GM21576 (cell line): ENCODE data around the gene FHOD3.

Experiments used
- ATAC-seq: cut with Tn5 transposase; IDR thresholded peaks from one replicate; pipeline ENCODE4 v1.9.1; 2021; ENCODE audit warnings: mild to moderate bottlenecking, moderate library complexity; ENCODE audit not compliant: unreplicated experiment

The FHOD3 gene

GRCh38 chr18:36649205-36649604 lies 351.7 kb downstream of the FHOD3 start:
- no peak for ATAC-seq

GRCh38 chr18:36650266-36650665 lies 352.8 kb downstream of the FHOD3 start:
- no peak for ATAC-seq

DNA sequence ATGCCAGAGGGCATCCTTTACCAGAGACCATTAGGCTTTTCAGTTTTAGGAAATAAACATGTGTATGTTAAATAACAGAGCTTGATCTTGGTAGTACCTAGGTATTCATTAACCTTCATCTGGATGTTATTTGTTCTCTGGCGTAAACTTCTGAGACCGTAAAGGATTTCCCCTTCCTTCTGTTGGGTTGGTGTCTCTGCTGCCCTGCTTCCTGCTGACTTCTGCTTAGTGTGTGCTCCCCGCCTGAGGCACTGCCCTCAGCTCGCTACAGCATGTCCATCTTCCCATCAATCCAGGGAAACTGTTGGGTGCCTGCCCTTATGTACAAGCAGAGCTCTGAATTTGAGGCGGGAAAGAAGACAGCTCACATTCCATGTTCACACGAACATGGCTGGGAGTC lies 353.4 kb downstream of the FHOD3 start:
- ATAC-seq = peak; percentile 72

DNA sequence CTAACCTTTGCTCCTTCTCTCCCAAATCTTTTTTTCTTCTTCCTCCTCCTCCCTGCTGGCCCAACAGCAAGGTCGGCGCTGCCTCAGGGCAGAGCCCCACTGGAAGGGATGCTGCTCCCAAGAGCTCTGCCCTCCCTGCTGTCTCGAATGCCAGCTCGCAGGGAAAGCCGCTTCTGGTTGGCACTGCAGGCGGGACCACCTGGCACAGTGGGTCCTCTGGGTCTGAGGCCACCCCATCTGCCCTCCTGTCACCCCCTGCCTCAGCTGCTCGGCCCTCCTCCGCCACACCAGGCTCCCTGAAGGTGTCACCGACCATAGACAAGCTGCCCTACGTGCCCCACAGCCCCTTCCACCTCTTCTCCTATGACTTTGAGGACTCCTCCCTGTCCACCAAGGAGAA lies 355.0 kb downstream of the FHOD3 start:
- ATAC-seq = no peak

- ATAC-seq = no peak
Measured at GRCh38 chr18:36653141-36653869, 355.8 kb downstream of the FHOD3 start.

GRCh38 chr18:36653870-36654269 lies 356.4 kb downstream of the FHOD3 start:
- ATAC-seq = no peak

GRCh38 chr18:36655074-36655473 lies 357.6 kb downstream of the FHOD3 start:
- ATAC-seq = no peak

DNA sequence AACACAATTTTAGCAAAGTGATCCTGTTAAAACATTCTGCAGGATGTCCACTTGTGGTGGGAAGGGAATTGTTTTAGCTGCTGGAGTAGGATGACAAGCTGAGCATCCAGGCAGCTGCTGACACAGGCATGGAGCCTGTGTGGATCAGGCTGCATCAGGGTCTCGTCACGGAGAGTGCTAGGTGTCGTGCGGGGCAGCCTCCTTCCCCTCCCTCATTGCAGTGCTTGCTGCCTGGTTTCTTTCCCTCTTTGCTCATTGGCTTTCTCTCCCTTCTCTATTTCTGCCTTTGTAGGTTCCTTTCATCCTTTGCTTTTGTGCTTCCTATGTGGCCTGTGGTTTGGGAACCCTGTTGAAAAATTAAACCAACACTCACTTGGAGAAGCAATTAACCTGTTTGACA lies 358.4 kb downstream of the FHOD3 start:
- no peak for ATAC-seq

GRCh38 chr18:36658611-36659010 lies 361.1 kb downstream of the FHOD3 start:
- ATAC-seq = no peak

GRCh38 chr18:36660311-36660710 lies 362.8 kb downstream of the FHOD3 start:
- ATAC-seq = no peak

DNA sequence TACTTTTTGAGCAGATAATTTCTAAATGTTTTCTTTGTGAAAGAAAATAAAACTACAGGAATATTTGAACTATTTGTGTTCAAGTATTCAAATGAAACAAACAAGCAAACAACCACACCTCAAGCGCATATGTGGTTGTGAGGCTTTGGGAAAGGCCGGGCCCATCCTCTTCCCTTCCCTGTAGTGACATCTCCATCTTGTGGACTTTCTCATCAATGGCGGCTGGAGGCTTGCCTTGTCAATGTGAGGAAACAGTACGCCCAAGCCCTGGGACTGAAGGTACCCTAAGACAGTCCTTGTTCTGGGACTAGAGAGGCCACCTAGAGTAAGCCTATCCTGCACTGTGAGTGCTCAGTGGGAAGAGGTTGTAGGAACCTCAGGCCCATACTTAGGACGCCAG lies 364.5 kb downstream of the FHOD3 start:
- no peak for ATAC-seq

GRCh38 chr18:36663312-36663711 lies 365.8 kb downstream of the FHOD3 start:
- ATAC-seq = no peak

- ATAC-seq = no peak
Measured at GRCh38 chr18:36665952-36666351, 368.4 kb downstream of the FHOD3 start.

- no peak for ATAC-seq
Measured at GRCh38 chr18:36667811-36668210, 370.3 kb downstream of the FHOD3 start.

DNA sequence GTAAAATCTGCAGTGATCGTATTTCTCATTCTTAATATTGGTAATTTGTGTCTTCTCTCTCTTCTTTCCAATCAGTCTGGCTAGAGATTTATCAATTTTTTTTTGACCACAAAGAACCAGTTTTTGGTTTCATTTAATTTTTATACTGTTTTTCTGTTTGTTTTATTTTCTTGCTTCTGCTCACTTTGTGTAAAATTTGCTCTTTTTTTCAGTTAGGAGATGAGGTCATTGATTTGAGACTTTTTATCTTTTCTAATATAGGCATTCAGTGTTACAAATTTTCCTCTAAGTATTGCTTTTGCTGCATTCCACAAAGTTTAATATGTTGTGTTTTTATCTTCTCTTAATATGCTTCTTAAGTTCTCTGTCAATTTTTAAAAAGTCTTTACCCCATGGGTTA lies 370.8 kb downstream of the FHOD3 start:
- no peak for ATAC-seq

- ATAC-seq = peak; percentile 71
Measured at GRCh38 chr18:36672437-36673344, 375.2 kb downstream of the FHOD3 start.

DNA sequence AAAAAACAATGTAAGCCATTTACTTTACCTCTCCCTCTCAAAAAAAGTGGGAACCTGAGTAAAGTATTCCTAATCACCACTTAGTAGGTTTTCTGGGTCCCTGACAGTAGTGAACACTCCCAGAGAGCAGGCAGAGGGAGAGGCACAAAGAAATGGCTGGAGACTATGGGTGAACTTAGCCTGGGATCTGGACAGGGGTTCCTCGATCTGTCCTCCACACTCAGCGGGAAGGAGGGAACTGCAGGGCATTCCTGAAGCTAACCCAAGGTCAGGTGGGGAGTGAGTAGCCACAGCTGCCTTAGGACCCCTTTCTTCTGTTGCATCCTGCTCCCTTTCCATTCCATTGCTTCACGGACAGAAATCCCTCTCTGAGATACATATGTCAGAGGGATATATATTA lies 375.9 kb downstream of the FHOD3 start:
- no peak for ATAC-seq

GRCh38 chr18:36675076-36675475 lies 377.6 kb downstream of the FHOD3 start:
- ATAC-seq = no peak

GRCh38 chr18:36675542-36675941 lies 378.0 kb downstream of the FHOD3 start:
- ATAC-seq = no peak

GRCh38 chr18:36676629-36677028 lies 379.1 kb downstream of the FHOD3 start:
- ATAC-seq = no peak

- ATAC-seq = no peak
Measured at GRCh38 chr18:36680042-36680441, 382.5 kb downstream of the FHOD3 start.

- ATAC-seq = no peak
Measured at GRCh38 chr18:36685580-36685979, 388.1 kb downstream of the FHOD3 start.
